ENCODE measurements around the gene CHSY1. TPM values are rescaled to one million over a fixed set of nuclear protein-coding genes. Genes with fewer than 3 reads are reported as not detected.

Gene CHSY1
- total and polyA plus RNA-seq, 2 of the 4 experiments (the other 2 are of a cell fraction) = 40.9 to 53.2 TPM

DNA sequence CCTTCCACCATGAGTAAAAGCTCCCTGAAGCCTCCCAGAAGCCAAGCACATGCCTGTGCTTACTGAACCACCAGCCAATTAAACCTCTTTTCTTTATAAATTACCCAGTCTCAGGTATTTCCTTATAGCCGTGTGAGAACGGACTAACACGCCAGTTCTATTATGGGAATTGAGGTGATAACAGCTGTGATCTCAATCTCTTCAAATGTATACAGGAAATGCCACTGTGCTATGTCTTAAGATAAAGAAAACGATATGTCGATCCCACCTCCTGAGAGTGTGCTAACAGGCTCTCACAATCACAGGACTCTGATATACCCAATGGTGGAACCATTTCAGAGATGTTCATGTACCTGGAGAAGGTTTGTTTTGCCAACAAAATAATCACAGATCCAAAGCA lies 26.2 kb downstream of the CHSY1 start:
- Histone ChIP-seq H3K23ac (ENCODE audit: low read depth, low read length) (no peak overlapping the region), H2BK15ac (ENCODE audit: low read depth, low read length) (no peak overlapping the region), H3K9me1 (ENCODE audit: insufficient read depth, low read length) (peaks cover 23% of the 10 kb centered on the region), H2BK120ac (ENCODE audit: low read depth, low read length) (no peak overlapping the region), H4K20me1 (ENCODE audit: insufficient read depth, low read length) (peaks cover 86% of the 10 kb centered on the region), H3K18ac (ENCODE audit: low read depth, low read length) (no peak overlapping the region), H3K9ac (ENCODE audit: low read depth, low read length) (no peak overlapping the region), H2BK5ac (ENCODE audit: low read depth, low read length, poor library complexity, severe bottlenecking) (no peak overlapping the region), H4K5ac (ENCODE audit: low read depth, low read length) (no peak overlapping the region), H3K27me3 (ENCODE audit: control insufficient read depth, insufficient read depth, low read length) (no peaks in the 10 kb centered on the region), H3K79me1 (ENCODE audit: low read depth in 1 of 2, low read length in 2 of 2) (peaks cover 4 to 62% of the 10 kb centered on the region in 2 experiments), H3K4me2 (ENCODE audit: low read depth, low read length) (no peak overlapping the region), H2AK9ac (replicated peaks; ENCODE audit: low read depth, low read length, poor library complexity) (peak overlapping the region; percentile 53), H3K9me3 (ENCODE audit: control insufficient read depth, insufficient read depth, low read length) (no peaks in the 10 kb centered on the region), H3K4me1 (ENCODE audit: control insufficient read depth, insufficient read depth, low read length) (peaks cover 21% of the 10 kb centered on the region), H3K27ac (ENCODE audit: insufficient read depth, low read length) (peak overlapping the region; percentile 36; the same call in 1 of the 2 replicates), H3K14ac (replicated peaks; ENCODE audit: low read depth, low read length) (no peak overlapping the region), H4K8ac (ENCODE audit: low read depth in 2 of 2, low read length in 2 of 2) (no peak overlapping the region), H3K56ac (ENCODE audit: extremely low read depth, insufficient read depth, low read length) (no peak overlapping the region), H2AFZ (replicated peaks; ENCODE audit: low read length, poor library complexity) (no peak overlapping the region), H4K91ac (ENCODE audit: insufficient read depth, low read depth, low read length) (no peak overlapping the region), H2BK20ac (ENCODE audit: low read depth, low read length) (no peak overlapping the region), H3K36me3 (ENCODE audit: control insufficient read depth, insufficient read depth, low read length) (peaks cover 13% of the 10 kb centered on the region), H3K4ac (ENCODE audit: low read depth, low read length) (no peak overlapping the region), H2AK5ac (ENCODE audit: low read depth, low read length) (no peak overlapping the region), H3K4me3 (ENCODE audit: insufficient read depth, low read depth, low read length) (no peak overlapping the region)
- intact Hi-C loops (cut with micrococcal nuclease) = loop anchor here (2.0 kb wide), 1 partner anchor 13 kb away; no protein-coding TSS in a partner anchor
- CTCF ChIA-PET = interaction anchor here (1.5 kb wide), 1 partner anchor 15 kb away, joined by 4 read pairs; no protein-coding TSS in a partner anchor
- DNase-seq (peak; percentile 63), ATAC-seq (ENCODE audit: low read depth) (no peak)
- TF ChIP-seq CTCF (conservative IDR thresholded peaks at IDR 0.05; ENCODE audit: low read depth, low read length) (no peak), CEBPB (IDR thresholded peaks at IDR 0.05; ENCODE audit: low read depth, low read length) (no peak), POLR2A (IDR thresholded peaks at IDR 0.05; ENCODE audit: low read depth, low read length) (no peak), MXI1 (IDR thresholded peaks at IDR 0.05; ENCODE audit: borderline replicate concordance, low read depth, low read length) (no peak), MAFK (IDR thresholded peaks at IDR 0.05; ENCODE audit: low read depth, low read length) (no peak), SMC3 (IDR thresholded peaks at IDR 0.05; ENCODE audit: low read depth, low read length) (no peak), RCOR1 (IDR thresholded peaks at IDR 0.05; ENCODE audit: insufficient replicate concordance, low read length) (no peak), RFX5 (IDR thresholded peaks at IDR 0.05; ENCODE audit: low read depth, low read length) (no peak), RAD21 (IDR thresholded peaks at IDR 0.05; ENCODE audit: low read length) (no peak), FOS (IDR thresholded peaks at IDR 0.05; ENCODE audit: low read depth, low read length) (no peak), USF2 (IDR thresholded peaks at IDR 0.05; ENCODE audit: low read depth, low read length) (no peak), CHD1 (IDR thresholded peaks at IDR 0.05; ENCODE audit: low read depth, low read length) (no peak), BHLHE40 (IDR thresholded peaks at IDR 0.05; ENCODE audit: low read depth, low read length) (no peak), MAZ (IDR thresholded peaks at IDR 0.05; ENCODE audit: borderline replicate concordance, low read depth, low read length) (no peak)
- TF ChIP-seq, protein P1, sequence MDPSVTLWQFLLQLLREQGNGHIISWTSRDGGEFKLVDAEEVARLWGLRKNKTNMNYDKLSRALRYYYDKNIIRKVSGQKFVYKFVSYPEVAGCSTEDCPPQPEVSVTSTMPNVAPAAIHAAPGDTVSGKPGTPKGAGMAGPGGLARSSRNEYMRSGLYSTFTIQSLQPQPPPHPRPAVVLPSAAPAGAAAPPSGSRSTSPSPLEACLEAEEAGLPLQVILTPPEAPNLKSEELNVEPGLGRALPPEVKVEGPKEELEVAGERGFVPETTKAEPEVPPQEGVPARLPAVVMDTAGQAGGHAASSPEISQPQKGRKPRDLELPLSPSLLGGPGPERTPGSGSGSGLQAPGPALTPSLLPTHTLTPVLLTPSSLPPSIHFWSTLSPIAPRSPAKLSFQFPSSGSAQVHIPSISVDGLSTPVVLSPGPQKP (IDR thresholded peaks at IDR 0.05; ENCODE audit: borderline replicate concordance, low read depth, low read length) = no peak
- dilution Hi-C loops (cut with HindIII; ENCODE audit: low sequenced_read_pairs, unreplicated experiment) = no loop called here
- POLR2A ChIA-PET (ENCODE audit: unreplicated experiment) = no interaction called here
- no TSS peak for BruUV-seq (replicated peaks)
- in situ Hi-C loops (cut with MboI; ENCODE audit: low sequenced_read_pairs) = no loop called here
- WGBS, 2 experiments (ENCODE audit: extremely low coverage in 2 of 2, insufficient read length in 1 of 2) = no CpG with 5 or more reads among the region's 5 CpGs
